Endothelial cell of umbilical vein (primary cell): ENCODE results near the gene SPTBN4. TPM values are rescaled to one million over a fixed set of nuclear protein-coding genes. Genes with fewer than 3 reads are reported as not detected.

Experiments used
- BruUV-seq: library from RNA; stranded (reverse); fragments of 400-500 nt; replicated peaks from 2 replicates; lab custom pipeline; 2021; lab: Mats Ljungman, UMichigan
- CTCF ChIA-PET: fragments of 300-600, 350-600 bp; sonication (Branson Sonifier 250); formaldehyde crosslinking; loops from one replicate; lab custom pipeline; 2021; ENCODE audit warnings: antibody characterized with exemption, inconsistent platforms; lab: Charles Lee
- POLR2A ChIA-PET: fragments of 300-600, 350-600 bp; sonication (Branson Sonifier 250); formaldehyde crosslinking; loops from one replicate; lab custom pipeline; 2021; ENCODE audit warnings: antibody characterized with exemption, inconsistent platforms; lab: Charles Lee
- DNase-seq: peaks from one replicate; pipeline ENCODE4 v3.0.0-alpha.2; 2011; ENCODE audit warnings: low read depth, low spot score
- FAIRE-seq: peaks from 2 replicates; lab custom pipeline; 2011; peaks lifted over from hg19 to GRCh38; lab: Jason Lieb, UNC
- H2AFZ ChIP-seq: 2 replicates; pipeline ENCODE4 v1.6.0; 2012; ENCODE audit warnings: low read depth, low read length, control low read depth, inconsistent platforms
- H3K27ac ChIP-seq: 2 replicates; pipeline ENCODE4 v1.5.1; 2011; ENCODE audit warnings: low read depth, mild to moderate bottlenecking, control low read depth, low read length, moderate library complexity; ENCODE audit not compliant: insufficient read depth
- H3K27me3 ChIP-seq, 2 experiments: 2 replicates each; pipeline versions ENCODE4 v1.6.0 to v1.6.1; 2011; ENCODE audit warnings: low read length in 2 of 2, mixed read lengths in 1 of 2; ENCODE audit not compliant: control insufficient read depth in 2 of 2, insufficient read depth in 2 of 2
- H3K36me3 ChIP-seq, 2 experiments: 2 replicates in 1 of 2; 3 replicates in 1 of 2; pipeline ENCODE4 v1.5.1; 2011; ENCODE audit warnings: low read length in 2 of 2, mild to moderate bottlenecking in 1 of 2, moderate library complexity in 1 of 2; ENCODE audit not compliant: control insufficient read depth in 2 of 2, insufficient read depth in 2 of 2; ENCODE audit errors: extremely low read depth in 1 of 2
- H3K4me1 ChIP-seq: 3 replicates; pipeline ENCODE4 v1.5.1; 2011; ENCODE audit warnings: mild to moderate bottlenecking, low read length; ENCODE audit not compliant: control insufficient read depth, insufficient read depth; ENCODE audit errors: extremely low read depth
- H3K4me2 ChIP-seq: 2 replicates; pipeline ENCODE4 v1.6.1; 2011; ENCODE audit warnings: low read length, control low read depth, mixed read lengths; ENCODE audit not compliant: insufficient read depth
- H3K4me3 ChIP-seq, 3 experiments: fragments of 200-600 bp in 1 of 3; sonication (generic), shearing (Covaris generic) in 1 of 3; replicated peaks in 1 of 3; 2 replicates each; pipeline ENCODE4 v1.5.1; 2011 to 2016; ENCODE audit warnings: control low read depth in 3 of 3, low read length in 3 of 3, mild to moderate bottlenecking in 2 of 3, inconsistent platforms in 1 of 3, low read depth in 1 of 3, moderate library complexity in 1 of 3; ENCODE audit not compliant: insufficient read depth in 1 of 3
- H3K79me2 ChIP-seq: 2 replicates; pipeline ENCODE4 v1.6.0; 2012; ENCODE audit warnings: low read length, inconsistent platforms; ENCODE audit not compliant: control insufficient read depth, insufficient read depth
- H3K9ac ChIP-seq: replicated peaks from 2 replicates; pipeline ENCODE3; 2011; ENCODE audit warnings: low read length, control low read depth; ENCODE audit not compliant: insufficient read depth; ENCODE audit errors: extremely low read depth
- H3K9me1 ChIP-seq: replicated peaks from 3 replicates; pipeline ENCODE4 v1.6.0; 2011; ENCODE audit warnings: mild to moderate bottlenecking, low read length; ENCODE audit not compliant: control insufficient read depth, insufficient read depth; ENCODE audit errors: extremely low read depth
- H3K9me3 ChIP-seq: replicated peaks from 2 replicates; pipeline ENCODE4 v1.5.1; 2012; ENCODE audit warnings: low read length, inconsistent platforms; ENCODE audit not compliant: control insufficient read depth, insufficient read depth
- H4K20me1 ChIP-seq: replicated peaks from 2 replicates; pipeline ENCODE3; 2011; ENCODE audit warnings: mild to moderate bottlenecking, low read length; ENCODE audit not compliant: control insufficient read depth, insufficient read depth; ENCODE audit errors: extremely low read depth
- CTCF ChIP-seq, 2 donors: IDR thresholded peaks; 1 replicate in 1 of 2; 2 replicates in 1 of 2; pipeline ENCODE4 v1.5.1; 2011; ENCODE audit warnings: low read length in 2 of 2, mild to moderate bottlenecking in 2 of 2, moderate library complexity in 2 of 2, control low read depth in 1 of 2, inconsistent platforms in 1 of 2, low read depth in 1 of 2; ENCODE audit not compliant: insufficient read depth in 1 of 2; ENCODE audit errors: extremely low read depth in 1 of 2
- EZH2 ChIP-seq: IDR thresholded peaks from 2 replicates; pipeline ENCODE4 v1.6.1; 2012; ENCODE audit warnings: borderline replicate concordance, low read depth, mild to moderate bottlenecking, moderate library complexity, low read length, inconsistent platforms; ENCODE audit not compliant: severe bottlenecking
- FOS ChIP-seq: IDR thresholded peaks from 2 replicates; pipeline ENCODE4 v1.6.1; 2011; ENCODE audit warnings: mild to moderate bottlenecking, low read length, moderate library complexity, borderline replicate concordance; ENCODE audit not compliant: insufficient read depth
- JUN ChIP-seq: IDR thresholded peaks from 2 replicates; pipeline ENCODE4 v1.6.1; 2011; ENCODE audit warnings: borderline replicate concordance, low read depth; ENCODE audit not compliant: insufficient read length, insufficient read depth
- MYC ChIP-seq: IDR thresholded peaks from one replicate; pipeline ENCODE4 v1.6.1; 2011; ENCODE audit warnings: mild to moderate bottlenecking, low read depth, low read length
- POLR2A ChIP-seq: IDR thresholded peaks from 2 replicates; pipeline ENCODE4 v1.6.1; 2012; ENCODE audit warnings: low read depth, mild to moderate bottlenecking, control low read depth, low read length
- POLR2AphosphoS5 ChIP-seq: IDR thresholded peaks from 2 replicates; pipeline ENCODE4 v1.6.1; 2012; ENCODE audit warnings: low read depth, mild to moderate bottlenecking, control low read depth, low read length, moderate library complexity; ENCODE audit not compliant: insufficient read depth
- dilution Hi-C: fragments of 300-500 bp; cut with MboI; formaldehyde crosslinking; loops from one replicate; pipeline ENCODE4 v1.15.0; 2019; ENCODE audit warnings: low sequenced_read_pairs; ENCODE audit not compliant: extremely low pct_ligation_motif_present
- intact Hi-C: fragments of 100-400 bp; cut with micrococcal nuclease; formaldehyde crosslinking; loops from one replicate; pipeline ENCODE4 v1.10.0; 2022
- polyA plus RNA-seq, 4 experiments: library from polyadenylated mRNA; depleted of rRNA in 3 of 4; stranded (reverse) in 3 of 4; unstranded in 1 of 4; fragments of >200 nt; gene quantifications; 2 replicates each; pipeline versions ENCODE4 v1.2.1 to v1.2.3, GENCODE V29; 2011 to 2012; ENCODE audit warnings: missing spikeins in 1 of 4
- total RNA-seq: library from RNA; stranded (reverse); gene quantifications from 2 replicates; pipeline ENCODE4 v1.2.3, GENCODE V29; 2021

Gene SPTBN4
- total and polyA plus RNA-seq, 2 donors (not counting 3 experiments of a cell fraction or from before 2014, with no cell fraction given) = 0.33 TPM; not detected in 1

- Histone ChIP-seq H4K20me1 (no peaks in the 10 kb centered on the region), H2AFZ (no peak overlapping the region), H3K9me1 (no peaks in the 10 kb centered on the region), H3K4me2 (no peak overlapping the region), H3K27me3 (no peaks in the 10 kb centered on the region), H3K4me3 (no peak overlapping the region), H3K9me3 (no peaks in the 10 kb centered on the region), H3K9ac (no peak overlapping the region), H3K4me1 (no peaks in the 10 kb centered on the region), H3K79me2 (no peaks in the 10 kb centered on the region), H3K36me3 (no peaks in the 10 kb centered on the region), H3K27ac (no peak overlapping the region)
- FAIRE-seq = no peak
- TF ChIP-seq POLR2A = no peak
- TF ChIP-seq EZH2 = no peak
- no peak for TF ChIP-seq MYC
- TF ChIP-seq CTCF (IDR thresholded peaks at IDR 0.05; ENCODE audit: extremely low read depth in 1 of 2, insufficient read depth in 1 of 2, low read depth in 1 of 2, low read length in 2 of 2) = no peak
- no peak for DNase-seq
- no TSS peak for BruUV-seq
- ChIA-PET POLR2A (no interaction called here), CTCF (interaction anchor here (3.3 to 7.6 kb wide), 2 partner anchors 12 kb away, joined by 28 to 70 read pairs; no protein-coding TSS in a partner anchor)
- dilution Hi-C loops (no loop called here), intact Hi-C loops (no loop called here)
Measured at GRCh38 chr19:40621966-40622772, 155.4 kb downstream of the SPTBN4 start.

GRCh38 chr19:40622773-40623075 is 155.9 kb downstream of the SPTBN4 start:
- Histone ChIP-seq H3K4me2 (no peak overlapping the region), H3K9ac (no peak overlapping the region), H3K4me3 (no peak overlapping the region), H4K20me1 (no peaks in the 10 kb centered on the region), H3K9me3 (no peaks in the 10 kb centered on the region), H3K79me2 (no peaks in the 10 kb centered on the region), H3K4me1 (no peaks in the 10 kb centered on the region), H2AFZ (no peak overlapping the region), H3K27ac (no peak overlapping the region), H3K9me1 (no peaks in the 10 kb centered on the region), H3K36me3 (no peaks in the 10 kb centered on the region), H3K27me3 (no peaks in the 10 kb centered on the region)
- TF ChIP-seq POLR2AphosphoS5 = no peak
- TF ChIP-seq JUN = no peak
- TF ChIP-seq FOS = no peak
- no peak for TF ChIP-seq MYC
- no TSS peak for BruUV-seq
- no peak for DNase-seq
- intact Hi-C loops (no loop called here), dilution Hi-C loops (no loop called here)
- ChIA-PET CTCF (interaction anchor here (3.3 kb wide), 1 partner anchor 11 kb away, joined by 28 read pairs; no protein-coding TSS in a partner anchor), POLR2A (no interaction called here)
- no peak for FAIRE-seq
